ENCODE data around the gene COA1.

DNA sequence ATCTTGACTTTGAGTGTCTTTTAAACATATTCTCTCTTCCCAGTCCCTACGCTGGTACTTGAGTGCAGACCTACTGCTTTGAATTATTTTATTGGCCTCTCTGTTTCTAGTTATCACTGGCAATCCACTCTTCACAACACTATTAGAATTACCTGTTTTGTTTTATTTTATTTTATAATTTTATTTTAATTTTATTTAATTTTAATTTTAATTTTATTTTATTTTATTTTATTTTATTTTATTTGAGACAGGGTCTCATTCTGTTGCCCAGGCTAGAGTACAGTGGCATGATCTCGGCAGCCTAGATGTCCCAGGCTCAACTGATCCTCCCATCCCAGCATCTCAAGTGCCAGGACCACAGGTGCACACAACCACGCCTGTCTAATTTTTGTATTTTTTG lies 139.6 kb downstream of the COA1 start:
- TF ChIP-seq, protein P1, sequence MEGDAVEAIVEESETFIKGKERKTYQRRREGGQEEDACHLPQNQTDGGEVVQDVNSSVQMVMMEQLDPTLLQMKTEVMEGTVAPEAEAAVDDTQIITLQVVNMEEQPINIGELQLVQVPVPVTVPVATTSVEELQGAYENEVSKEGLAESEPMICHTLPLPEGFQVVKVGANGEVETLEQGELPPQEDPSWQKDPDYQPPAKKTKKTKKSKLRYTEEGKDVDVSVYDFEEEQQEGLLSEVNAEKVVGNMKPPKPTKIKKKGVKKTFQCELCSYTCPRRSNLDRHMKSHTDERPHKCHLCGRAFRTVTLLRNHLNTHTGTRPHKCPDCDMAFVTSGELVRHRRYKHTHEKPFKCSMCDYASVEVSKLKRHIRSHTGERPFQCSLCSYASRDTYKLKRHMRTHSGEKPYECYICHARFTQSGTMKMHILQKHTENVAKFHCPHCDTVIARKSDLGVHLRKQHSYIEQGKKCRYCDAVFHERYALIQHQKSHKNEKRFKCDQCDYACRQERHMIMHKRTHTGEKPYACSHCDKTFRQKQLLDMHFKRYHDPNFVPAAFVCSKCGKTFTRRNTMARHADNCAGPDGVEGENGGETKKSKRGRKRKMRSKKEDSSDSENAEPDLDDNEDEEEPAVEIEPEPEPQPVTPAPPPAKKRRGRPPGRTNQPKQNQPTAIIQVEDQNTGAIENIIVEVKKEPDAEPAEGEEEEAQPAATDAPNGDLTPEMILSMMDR (IDR thresholded peaks at IDR 0.05) = no peak
- no peak for TF ChIP-seq POLR2A (IDR thresholded peaks at IDR 0.05)

Measured in esophagus squamous epithelium (tissue), 4 donors.